ENCODE measurements around the gene AMIGO1. TPM values are rescaled to one million over a fixed set of nuclear protein-coding genes. Genes with fewer than 3 reads are reported as not detected.

Gene AMIGO1, protein sequence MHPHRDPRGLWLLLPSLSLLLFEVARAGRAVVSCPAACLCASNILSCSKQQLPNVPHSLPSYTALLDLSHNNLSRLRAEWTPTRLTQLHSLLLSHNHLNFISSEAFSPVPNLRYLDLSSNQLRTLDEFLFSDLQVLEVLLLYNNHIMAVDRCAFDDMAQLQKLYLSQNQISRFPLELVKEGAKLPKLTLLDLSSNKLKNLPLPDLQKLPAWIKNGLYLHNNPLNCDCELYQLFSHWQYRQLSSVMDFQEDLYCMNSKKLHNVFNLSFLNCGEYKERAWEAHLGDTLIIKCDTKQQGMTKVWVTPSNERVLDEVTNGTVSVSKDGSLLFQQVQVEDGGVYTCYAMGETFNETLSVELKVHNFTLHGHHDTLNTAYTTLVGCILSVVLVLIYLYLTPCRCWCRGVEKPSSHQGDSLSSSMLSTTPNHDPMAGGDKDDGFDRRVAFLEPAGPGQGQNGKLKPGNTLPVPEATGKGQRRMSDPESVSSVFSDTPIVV
- 1.6 and 1.9 TPM in 2 replicates for total RNA-seq

DNA sequence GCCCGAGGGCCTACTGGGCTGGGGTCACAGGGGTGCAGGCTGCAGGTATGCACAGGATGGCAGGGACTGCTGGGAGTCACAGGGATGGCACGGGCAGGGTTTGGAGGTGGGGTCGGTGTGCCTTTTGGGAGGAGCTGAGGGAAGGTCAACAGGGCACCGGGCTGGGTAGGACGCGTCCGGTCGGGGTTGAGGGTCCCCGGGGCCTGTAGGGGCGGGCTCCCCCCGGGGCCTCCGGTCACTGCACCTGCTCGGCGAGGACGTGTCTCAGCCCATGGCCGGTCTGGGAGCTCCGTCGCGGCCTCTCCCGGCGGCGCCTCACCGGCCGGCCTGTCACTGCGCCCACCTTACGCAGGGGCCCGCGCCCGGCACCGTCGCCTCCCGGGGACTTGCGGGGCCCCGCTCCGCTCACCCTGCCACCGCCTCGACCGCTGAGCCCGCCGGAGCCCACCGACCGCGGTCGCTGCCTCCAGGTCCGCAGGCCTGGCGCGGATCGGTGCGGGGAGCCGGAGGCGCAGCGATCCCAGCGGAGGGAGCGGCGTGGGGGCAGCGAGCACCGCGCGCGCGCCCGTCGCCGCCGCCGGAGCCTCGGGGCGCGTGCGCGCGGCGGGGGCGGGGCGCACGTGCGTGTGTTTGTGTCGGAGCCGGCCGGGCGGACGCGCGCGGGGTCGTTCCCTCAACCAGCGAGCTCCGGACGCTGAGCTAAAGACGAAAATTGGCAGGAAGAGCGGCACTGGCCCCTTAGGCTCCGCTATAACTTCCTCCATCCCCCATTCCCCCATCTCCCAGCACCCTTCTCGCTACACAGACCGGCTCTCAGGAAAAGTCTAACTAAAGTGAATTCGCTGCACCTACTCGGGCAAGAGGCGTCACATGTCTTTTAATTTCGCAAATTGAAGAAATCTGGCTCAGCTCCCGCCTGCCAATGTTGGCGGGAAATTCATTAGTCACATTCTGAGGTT lies at the start of gene AMIGO1:
Gene AMIGO1 (minus strand): TSS at position 552 of the 959 bp plus-strand sequence. CDS start 815 bp downstream, outside the sequence.
- intact Hi-C loops (cut with micrococcal nuclease): loop anchor here (1.0 kb wide), 1 partner anchor 15 kb away; the partner anchor contains the start of gene CYB561D1

DNA sequence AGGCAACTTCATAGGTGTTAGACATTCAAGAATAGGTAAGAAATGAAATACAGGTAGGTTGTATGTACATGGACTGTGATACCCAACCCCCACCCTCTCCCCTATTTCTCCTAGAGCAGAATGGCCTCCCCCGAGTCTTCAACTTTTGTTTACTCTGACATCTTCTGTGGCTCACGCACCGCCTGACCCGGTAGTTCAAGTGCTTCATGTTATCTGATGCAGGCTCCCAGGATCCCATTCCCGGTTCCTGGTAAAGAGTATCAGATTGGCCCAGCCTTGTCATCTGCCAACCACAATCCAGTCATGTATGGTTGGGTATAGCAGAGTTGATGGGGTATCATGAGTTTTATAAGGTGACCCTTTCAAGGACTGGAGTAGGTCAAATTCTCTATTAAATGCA lies 48.0 kb upstream of the AMIGO1 start:
- intact Hi-C loops (cut with micrococcal nuclease): no loop called here

DNA sequence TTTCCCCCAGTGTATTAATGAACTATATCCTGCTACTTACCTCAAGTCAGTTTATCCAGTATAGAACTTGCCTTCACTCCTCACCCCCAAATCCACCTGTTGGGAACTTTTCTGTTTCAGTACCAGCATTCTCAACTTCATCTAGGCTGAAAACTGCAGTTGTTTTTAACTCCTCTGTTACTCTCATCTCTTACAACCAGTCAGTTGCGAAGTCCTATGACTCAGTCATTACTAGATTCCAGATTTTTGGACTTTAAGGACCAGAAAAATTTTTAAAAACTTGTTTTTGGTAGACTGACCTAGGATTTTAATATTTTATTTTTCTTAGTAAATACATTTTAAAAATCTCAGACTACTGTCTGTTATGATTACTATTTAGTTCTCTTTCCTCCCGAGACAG lies 47.0 kb upstream of the AMIGO1 start:
- intact Hi-C loops (cut with micrococcal nuclease): no loop called here

DNA sequence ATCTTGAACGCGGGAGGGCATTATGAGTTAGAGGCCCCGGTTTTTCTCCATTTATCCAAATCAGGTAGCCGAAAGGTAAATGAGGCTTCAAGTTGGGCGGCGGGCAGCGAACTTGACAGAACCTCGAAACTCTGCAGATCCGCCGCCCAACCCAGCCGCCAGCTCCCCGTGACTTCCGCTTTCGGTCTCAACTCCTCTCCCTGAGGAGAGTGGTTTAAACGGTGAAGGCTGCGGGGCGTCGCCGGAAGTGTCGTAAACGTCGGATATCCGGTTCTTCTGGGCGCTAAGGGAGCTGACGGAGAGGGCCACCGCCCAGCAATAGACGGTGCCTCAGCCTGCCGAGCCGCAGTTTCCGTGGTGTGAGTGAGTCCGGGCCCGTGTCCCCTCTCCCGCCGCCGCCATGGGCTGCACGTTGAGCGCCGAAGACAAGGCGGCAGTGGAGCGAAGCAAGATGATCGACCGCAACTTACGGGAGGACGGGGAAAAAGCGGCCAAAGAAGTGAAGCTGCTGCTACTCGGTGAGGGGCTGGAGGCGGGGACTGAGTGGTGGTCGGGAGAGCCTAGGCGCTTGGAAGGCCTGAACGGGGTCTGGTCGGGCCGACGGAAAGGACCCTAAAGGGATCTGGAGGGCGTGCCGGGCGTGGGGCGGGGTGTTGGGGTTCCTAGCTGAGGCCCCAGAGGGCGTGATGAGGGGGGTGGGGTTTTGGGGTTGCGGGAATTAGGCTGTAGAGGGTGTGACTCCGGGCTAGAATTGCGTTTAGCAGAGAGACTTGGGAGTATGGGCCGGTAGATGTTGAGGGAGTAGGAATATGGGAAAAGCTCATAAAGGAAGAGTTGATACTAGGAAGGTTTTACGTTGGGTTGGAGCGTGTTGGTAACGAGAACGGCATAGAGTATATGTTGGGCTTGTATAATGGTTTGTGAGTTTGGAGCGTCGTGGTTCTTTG lies 39.1 kb upstream of the AMIGO1 start, which contains the start of gene GNAI3:
Gene GNAI3 (plus strand): TSS at position 295 of the 947 bp plus-strand sequence. CDS start 106 bp downstream, at position 401.
- intact Hi-C loops (cut with micrococcal nuclease): loop anchor here (1.0 to 5.0 kb wide), 7 partner anchors 54 to 486 kb away; partner anchors contain the start of genes ATXN7L2, CSF1, CYB561D1 and GSTM1

DNA sequence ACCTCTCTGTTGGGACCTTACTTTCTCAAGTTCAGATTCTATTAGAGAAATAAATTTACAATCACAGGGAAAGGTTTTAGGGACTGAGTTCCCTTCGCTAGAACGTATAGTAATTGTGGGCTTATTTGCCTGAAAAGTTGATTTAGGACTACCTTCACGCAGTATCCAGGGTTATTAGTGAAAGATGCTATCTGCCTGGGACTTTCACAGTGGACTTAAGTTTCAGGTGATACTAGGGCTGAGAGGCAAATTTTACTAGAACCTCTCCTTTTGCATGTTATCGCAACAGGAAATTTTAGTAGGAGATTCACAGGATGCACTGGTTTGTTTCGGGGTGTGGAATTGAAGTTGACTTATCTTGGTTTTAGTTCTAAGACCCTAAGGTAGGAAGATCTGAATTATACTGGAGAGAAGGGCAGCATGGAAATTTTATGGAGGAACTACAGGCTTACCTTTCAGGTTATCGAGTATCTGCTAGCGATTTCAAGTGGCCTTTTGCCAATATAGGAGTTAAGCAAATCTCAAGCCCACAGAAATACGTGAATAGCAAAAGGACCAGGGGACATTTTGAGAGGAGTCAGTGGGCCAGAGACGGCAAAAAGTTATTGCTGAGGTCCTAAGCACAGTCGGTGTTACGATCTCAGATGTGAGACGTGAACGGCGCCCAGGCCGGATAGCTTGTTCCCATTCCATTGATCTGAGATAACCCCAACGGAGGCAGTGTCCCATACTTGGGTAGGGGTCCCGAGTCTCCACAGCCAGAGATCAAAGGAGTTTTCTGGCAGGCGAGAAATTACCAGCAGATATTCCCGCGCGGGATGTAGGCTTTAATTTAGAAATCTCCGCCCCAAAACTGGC lies 38.2 kb upstream of the AMIGO1 start:
- intact Hi-C loops (cut with micrococcal nuclease): loop anchor here (1.0 to 5.0 kb wide), 9 partner anchors 53 to 487 kb away; partner anchors contain the start of genes AHCYL1, ATXN7L2, CSF1 and CYB561D1

DNA sequence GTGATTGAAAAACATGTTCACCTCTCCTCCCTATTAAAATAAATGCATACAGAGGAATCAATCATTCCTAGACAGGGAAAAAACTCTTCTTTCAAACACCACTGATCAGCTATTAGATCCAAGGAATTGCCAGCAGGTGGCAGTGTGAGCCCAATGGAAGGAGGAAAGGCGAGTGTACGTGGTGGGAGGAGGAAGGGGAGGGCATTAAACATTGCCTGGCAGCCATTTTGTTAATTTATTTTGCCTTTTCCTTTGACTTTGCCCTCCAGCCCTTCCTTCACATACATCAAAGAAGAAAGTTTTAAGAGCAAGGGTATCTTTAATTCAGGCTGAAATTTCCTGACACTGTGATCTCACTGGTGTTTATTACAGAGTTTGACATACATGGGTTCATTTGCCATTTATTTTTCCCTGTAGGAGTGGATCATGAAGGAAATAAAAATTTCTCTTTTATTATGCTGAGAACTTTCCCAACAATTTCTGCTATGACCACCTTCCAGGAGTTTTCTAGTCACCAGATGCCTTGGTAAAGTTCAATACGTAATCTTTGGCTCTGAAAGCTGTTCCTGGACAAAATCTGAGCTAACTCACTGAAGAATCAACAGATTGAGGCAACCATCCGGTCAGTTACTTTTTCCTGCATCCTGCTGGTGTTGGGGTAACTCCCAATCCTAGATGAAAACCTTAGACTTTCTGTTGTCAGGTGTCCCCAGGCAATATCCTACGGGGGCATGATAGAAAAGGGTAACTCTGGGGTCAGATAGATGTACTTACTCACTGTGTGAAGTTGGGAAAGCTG lies 37.0 kb upstream of the AMIGO1 start:
- intact Hi-C loops (cut with micrococcal nuclease): loop anchor here (1.0 to 5.0 kb wide), 5 partner anchors 82 to 438 kb away; partner anchors contain the start of genes AHCYL1, CSF1 and PSMA5

DNA sequence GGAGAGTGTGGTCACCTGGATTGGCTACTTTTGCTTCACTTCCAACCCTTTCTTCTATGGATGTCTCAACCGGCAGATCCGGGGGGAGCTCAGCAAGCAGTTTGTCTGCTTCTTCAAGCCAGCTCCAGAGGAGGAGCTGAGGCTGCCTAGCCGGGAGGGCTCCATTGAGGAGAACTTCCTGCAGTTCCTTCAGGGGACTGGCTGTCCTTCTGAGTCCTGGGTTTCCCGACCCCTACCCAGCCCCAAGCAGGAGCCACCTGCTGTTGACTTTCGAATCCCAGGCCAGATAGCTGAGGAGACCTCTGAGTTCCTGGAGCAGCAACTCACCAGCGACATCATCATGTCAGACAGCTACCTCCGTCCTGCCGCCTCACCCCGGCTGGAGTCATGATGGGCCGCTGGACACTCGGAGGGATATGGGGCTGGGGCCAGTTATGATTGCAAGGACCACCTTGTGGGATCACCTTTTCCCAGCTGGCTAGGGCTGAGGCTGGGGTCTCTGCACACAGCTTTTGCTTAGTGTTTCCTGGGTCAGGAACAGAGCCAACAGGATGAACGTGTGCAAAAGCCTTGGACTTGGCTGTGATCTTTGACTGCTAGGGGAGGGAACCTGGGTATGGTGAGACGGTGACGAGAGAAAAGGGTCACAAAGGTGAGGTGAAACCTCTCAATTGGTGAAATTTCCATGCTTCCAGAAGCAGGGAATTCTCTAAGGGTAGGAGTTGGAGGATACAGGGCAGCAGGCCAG lies 34.6 kb upstream of the AMIGO1 start:
- intact Hi-C loops (cut with micrococcal nuclease): no loop called here

DNA sequence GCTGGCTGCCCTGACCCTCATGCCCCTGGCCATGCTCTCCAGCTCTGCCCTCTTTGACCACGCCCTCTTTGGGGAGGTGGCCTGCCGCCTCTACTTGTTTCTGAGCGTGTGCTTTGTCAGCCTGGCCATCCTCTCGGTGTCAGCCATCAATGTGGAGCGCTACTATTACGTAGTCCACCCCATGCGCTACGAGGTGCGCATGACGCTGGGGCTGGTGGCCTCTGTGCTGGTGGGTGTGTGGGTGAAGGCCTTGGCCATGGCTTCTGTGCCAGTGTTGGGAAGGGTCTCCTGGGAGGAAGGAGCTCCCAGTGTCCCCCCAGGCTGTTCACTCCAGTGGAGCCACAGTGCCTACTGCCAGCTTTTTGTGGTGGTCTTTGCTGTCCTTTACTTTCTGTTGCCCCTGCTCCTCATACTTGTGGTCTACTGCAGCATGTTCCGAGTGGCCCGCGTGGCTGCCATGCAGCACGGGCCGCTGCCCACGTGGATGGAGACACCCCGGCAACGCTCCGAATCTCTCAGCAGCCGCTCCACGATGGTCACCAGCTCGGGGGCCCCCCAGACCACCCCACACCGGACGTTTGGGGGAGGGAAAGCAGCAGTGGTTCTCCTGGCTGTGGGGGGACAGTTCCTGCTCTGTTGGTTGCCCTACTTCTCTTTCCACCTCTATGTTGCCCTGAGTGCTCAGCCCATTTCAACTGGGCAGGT lies 33.9 kb upstream of the AMIGO1 start:
- intact Hi-C loops (cut with micrococcal nuclease): no loop called here

DNA sequence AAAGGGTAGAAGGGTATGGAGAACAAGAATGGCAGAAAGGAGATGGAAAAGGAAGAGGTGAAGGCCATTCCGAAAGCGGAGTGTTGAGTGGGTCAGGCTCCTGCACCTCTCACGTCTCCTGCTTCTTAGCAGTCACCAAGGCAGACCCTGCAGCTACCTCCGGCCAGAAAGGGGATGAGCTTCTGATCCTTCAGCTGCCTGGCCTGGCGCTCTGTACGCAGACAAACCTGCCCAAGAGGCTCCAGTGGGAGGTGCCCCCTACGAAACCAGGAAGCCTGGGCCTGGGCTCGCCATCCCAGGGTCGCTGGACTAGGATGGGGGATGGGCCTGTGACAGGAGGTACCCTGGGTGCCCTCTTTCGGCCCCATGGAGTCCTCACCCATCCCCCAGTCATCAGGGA lies 33.1 kb upstream of the AMIGO1 start:
- intact Hi-C loops (cut with micrococcal nuclease): no loop called here

DNA sequence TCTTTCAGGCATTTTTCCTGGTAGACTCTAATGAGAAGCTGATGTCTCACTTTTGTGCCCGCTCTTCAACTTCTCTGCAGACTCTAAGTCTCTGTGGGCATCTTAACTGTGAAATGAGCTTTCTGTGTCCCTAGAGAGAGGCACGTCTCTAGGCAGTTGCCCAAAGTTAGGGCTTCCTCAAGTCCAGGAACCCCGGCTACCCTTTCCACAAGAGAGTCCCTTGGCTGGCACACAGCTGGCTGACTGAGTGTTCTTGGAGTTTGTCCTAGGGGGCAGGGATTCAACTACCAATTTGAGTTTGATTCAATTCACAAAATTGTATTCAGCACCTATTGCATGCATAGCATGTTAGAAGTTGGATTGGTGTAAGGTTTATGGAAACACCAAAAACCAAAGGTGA lies 31.6 kb upstream of the AMIGO1 start:
- intact Hi-C loops (cut with micrococcal nuclease): no loop called here

DNA sequence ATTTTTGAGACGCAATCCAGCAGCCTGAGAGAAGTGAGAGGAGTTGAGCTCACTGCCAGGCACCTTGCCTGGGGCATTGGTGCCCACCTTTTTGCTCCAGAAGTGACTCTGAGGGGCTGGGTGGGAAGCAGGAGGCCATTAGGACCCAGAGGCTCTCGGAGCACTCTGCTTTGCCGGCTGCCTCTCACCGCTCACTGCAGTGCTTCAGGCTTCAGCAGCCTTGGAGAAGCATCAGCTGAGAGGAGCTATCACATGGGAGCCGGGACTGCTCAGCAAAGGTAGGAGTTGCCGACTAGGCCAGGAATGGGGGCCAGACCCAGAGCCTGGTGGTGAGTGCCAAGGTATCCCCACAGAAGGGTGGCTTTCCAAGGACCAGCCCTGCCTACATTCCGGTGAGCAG lies 30.1 kb upstream of the AMIGO1 start, which contains the start of gene GPR61:
Gene GPR61 (plus strand): TSS at position 197 of the 400 bp plus-strand sequence. CDS start 3,151 bp downstream, outside the sequence.
- intact Hi-C loops (cut with micrococcal nuclease): no loop called here

DNA sequence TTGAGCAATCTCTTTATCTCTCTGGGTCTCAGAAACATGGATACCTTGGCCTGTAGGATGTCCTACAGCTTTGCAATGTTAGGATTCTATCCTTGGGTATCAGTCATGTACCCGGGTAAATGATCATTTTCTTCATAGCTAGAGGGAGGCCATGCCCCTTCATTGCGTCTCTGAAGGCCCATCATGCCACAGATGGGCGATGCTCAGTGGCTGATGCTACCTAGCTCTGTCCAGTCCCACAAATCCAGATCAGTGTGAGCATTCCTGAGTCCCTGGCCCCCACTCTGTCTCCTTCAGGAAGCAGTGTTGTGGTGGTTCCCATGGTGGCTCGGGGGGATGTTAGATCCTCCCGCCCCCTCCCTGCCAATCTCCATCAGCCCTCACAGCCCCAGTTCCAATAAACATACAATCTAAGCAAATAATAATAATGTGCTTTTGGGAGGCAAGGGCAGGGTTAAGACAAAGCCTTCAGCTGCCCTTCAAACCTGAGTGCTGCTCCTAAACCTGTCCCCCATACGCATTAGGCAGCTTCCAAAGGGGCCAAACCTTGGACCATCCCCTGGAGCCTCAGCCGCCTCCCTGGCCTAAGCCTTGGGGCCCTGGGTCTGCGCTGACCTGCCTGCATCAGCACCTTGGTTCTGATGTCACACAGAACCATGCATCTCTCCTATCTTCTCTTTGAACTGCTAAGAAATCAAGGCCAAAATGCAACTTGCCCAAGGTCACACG lies 29.5 kb upstream of the AMIGO1 start:
- intact Hi-C loops (cut with micrococcal nuclease): no loop called here

DNA sequence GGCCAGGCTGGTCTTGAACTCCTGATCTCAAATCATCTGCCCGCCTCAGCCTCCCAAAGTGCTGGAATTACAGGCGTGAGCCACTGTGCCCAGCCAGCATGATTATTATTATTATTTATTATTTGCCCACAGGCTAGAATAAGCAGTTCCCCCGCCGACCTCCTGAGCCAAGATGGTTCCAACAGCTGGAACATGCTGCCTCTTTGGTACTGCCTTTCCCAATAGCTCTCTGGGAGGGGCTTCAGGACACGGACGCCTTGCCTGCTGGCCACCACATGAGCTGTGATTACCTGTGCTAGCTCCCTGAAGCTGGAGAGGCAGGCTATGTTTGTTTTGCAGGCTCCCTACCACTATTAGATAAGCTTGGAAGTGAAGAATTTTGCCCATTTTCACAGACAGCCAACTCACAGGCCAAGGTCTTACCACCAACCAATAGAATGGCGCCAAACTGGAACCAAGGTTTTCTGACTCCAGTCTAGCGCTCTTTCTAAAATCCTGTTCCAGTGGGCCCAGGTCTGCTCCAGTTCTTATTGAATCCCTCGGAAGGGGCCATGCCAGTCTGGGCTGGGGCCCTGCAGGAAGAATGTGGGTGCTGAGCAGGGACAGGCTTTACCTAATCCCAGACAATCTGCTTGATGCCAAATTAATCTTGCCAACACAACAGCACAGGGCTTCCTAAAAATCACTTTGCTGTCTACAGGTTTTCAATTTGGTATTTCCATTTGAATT lies 28.1 kb upstream of the AMIGO1 start:
- intact Hi-C loops (cut with micrococcal nuclease): no loop called here

DNA sequence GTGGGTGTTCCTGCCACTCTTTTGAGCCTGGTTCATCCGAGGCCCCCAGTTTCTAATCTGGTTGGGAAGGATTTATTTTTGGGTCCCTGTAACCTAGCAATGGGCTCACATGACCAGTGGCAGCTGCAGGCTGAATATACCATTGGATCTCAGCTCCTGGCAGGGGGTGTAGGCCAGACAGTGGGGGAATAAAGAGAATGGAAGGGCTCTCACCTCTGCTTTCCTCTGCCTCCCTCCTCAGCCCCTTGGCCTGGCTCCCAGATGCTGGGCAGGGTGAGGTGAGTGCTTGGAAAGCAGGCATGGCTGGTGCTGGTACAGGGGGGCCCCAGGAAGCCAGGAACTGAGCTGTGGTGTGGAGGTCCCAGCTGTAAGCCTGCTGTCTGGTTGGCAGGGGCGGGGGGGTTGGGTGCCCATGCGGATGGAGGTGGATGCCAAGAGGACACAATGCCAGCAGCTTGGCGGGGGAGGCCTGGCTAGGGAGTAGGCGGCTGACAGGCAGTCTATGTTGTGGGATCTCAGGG lies 26.5 kb upstream of the AMIGO1 start:
- intact Hi-C loops (cut with micrococcal nuclease): no loop called here

DNA sequence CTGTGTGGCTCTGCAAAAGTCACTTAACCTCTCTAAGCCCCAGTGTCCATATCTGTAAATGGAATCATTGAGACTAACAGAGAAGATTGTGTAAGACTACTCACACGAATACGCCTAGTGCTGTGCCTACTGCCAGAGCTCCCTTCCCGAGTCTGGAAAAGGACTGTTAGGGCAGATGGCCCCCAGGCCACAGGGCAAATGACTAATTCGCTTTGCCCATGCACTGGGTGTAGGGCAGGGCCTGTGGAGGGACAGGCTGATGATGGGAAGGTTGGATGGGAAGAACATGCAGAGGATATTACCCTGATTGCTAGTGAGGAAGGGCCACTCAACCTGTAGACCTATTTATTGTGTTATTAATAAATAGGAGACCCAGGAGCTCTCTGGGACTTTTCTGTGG lies 26.0 kb upstream of the AMIGO1 start:
- intact Hi-C loops (cut with micrococcal nuclease): no loop called here

Measured in T-helper 2 cell treated with Interferon-gamma antibody and Interleukin-4, amounts not matched to agents 100 ng/mL and 5 ng/mL, for 36 hours (primary cell).